NCI-H748 treated with DMSO at 0.1 percent for 48 hours (cell line): Measurements from ENCODE around the gene CSN1S1.
"Not testable (repeated sequence)": the region's sequence is repeated elsewhere in the genome, so short reads cannot be mapped to it uniquely, and the experiment has no call there.

Experiments used
- DNase-seq: peaks from one replicate; lab custom pipeline; 2025; lab: John Stamatoyannopoulos, UW

CSN1S1 gene

GRCh38 chr4:69930768-69931167 is at the start of gene CSN1S1:
TSS of gene CSN1S1 (plus strand) at chr4:69931068. CDS start at chr4:69932556, 1,488 bp downstream.
- no peak for DNase-seq

GRCh38 chr4:69881173-69881773 is 49.6 kb upstream of the CSN1S1 start:
- peak; percentile 11 for DNase-seq

GRCh38 chr4:69882150-69882549 is 48.7 kb upstream of the CSN1S1 start:
- no peak for DNase-seq

GRCh38 chr4:69888336-69888735 is 42.5 kb upstream of the CSN1S1 start:
- DNase-seq, result no peak

GRCh38 chr4:69894186-69894585 is 36.7 kb upstream of the CSN1S1 start:
- no peak for DNase-seq

- no peak for DNase-seq
Measured at GRCh38 chr4:69894721-69895120, 36.1 kb upstream of the CSN1S1 start.

- DNase-seq, result no peak
Measured at GRCh38 chr4:69896530-69897116, 34.2 kb upstream of the CSN1S1 start.

GRCh38 chr4:69907151-69907550 is 23.7 kb upstream of the CSN1S1 start:
- DNase-seq, result no peak

- no peak for DNase-seq
Measured at GRCh38 chr4:69909195-69909594, 21.7 kb upstream of the CSN1S1 start.

GRCh38 chr4:69910016-69910782 is 20.7 kb upstream of the CSN1S1 start:
- no peak for DNase-seq

- no peak for DNase-seq
Measured at GRCh38 chr4:69920874-69921273, 10.0 kb upstream of the CSN1S1 start.

GRCh38 chr4:69923782-69924410 is 7.0 kb upstream of the CSN1S1 start:
- not testable (repeated sequence) for DNase-seq

GRCh38 chr4:69934150-69934549 is 3.3 kb downstream of the CSN1S1 start:
- DNase-seq, result no peak

GRCh38 chr4:69936566-69936965 is 5.7 kb downstream of the CSN1S1 start:
- no peak for DNase-seq

GRCh38 chr4:69951602-69952001 is 20.7 kb downstream of the CSN1S1 start:
- no peak for DNase-seq

GRCh38 chr4:69957209-69957608 is 26.3 kb downstream of the CSN1S1 start:
- no peak for DNase-seq

GRCh38 chr4:69965628-69966027 is 34.8 kb downstream of the CSN1S1 start, which contains the start of gene CSN2:
TSS of gene CSN2 (minus strand) at chr4:69965728. CDS start at chr4:69960995, 4,733 bp downstream.
- DNase-seq, result no peak

- DNase-seq, result no peak
Measured at GRCh38 chr4:69970071-69970470, 39.2 kb downstream of the CSN1S1 start.

GRCh38 chr4:69974631-69975030 is 43.8 kb downstream of the CSN1S1 start:
- no peak for DNase-seq

GRCh38 chr4:69977582-69977981 is 46.7 kb downstream of the CSN1S1 start:
- no peak for DNase-seq

GRCh38 chr4:69984030-69984443 is 53.2 kb downstream of the CSN1S1 start:
- no peak for DNase-seq

- no peak for DNase-seq
Measured at GRCh38 chr4:69986663-69987062, 55.8 kb downstream of the CSN1S1 start.

GRCh38 chr4:69991016-69991415 is 60.1 kb downstream of the CSN1S1 start:
- DNase-seq, result no peak
